H9 (cell line): ENCODE results near the gene BCAR1. TPM values are rescaled to one million over a fixed set of nuclear protein-coding genes. Genes with fewer than 3 reads are reported as not detected.

ENCODE experiments used
- DNase-seq: peaks from one replicate; pipeline ENCODE4 v3.0.0-alpha.2; 2017
- H2AFZ ChIP-seq: one replicate; pipeline ENCODE4 v1.6.1; 2013; ENCODE audit warnings: mild to moderate bottlenecking, low read length, control low read depth, moderate library complexity
- H2AK5ac ChIP-seq: 2 replicates; pipeline ENCODE4 v1.6.1; 2013; ENCODE audit warnings: low read length, control low read depth, mixed read lengths; ENCODE audit not compliant: insufficient read length
- H2BK120ac ChIP-seq: one replicate; pipeline ENCODE4 v1.6.1; 2013; ENCODE audit warnings: low read depth, mild to moderate bottlenecking, low read length, control low read depth, inconsistent platforms; ENCODE audit not compliant: poor library complexity, severe bottlenecking
- H2BK12ac ChIP-seq: 2 replicates; pipeline ENCODE4 v1.6.1; 2013; ENCODE audit warnings: low read length, control low read depth, mixed read lengths, low read depth; ENCODE audit not compliant: insufficient read length
- H2BK15ac ChIP-seq: 2 replicates; pipeline ENCODE4 v1.6.1; 2013; ENCODE audit warnings: low read depth, low read length, control low read depth
- H2BK20ac ChIP-seq: one replicate; pipeline ENCODE4 v1.6.1; 2013; ENCODE audit warnings: low read depth, mild to moderate bottlenecking, low read length, control low read depth, inconsistent platforms; ENCODE audit not compliant: poor library complexity, severe bottlenecking
- H2BK5ac ChIP-seq: 2 replicates; pipeline ENCODE4 v1.6.1; 2013; ENCODE audit warnings: low read length, control low read depth, mixed read lengths; ENCODE audit not compliant: insufficient read length
- H3K14ac ChIP-seq: 2 replicates; pipeline ENCODE4 v1.6.1; 2013; ENCODE audit warnings: low read length, control low read depth; ENCODE audit not compliant: insufficient read depth
- H3K18ac ChIP-seq: 2 replicates; pipeline ENCODE4 v1.6.1; 2013; ENCODE audit warnings: low read depth, mild to moderate bottlenecking, mixed read lengths, low read length, control low read depth; ENCODE audit not compliant: insufficient read length
- H3K23ac ChIP-seq: 2 replicates; pipeline ENCODE4 v1.6.1; 2013; ENCODE audit warnings: low read length, control low read depth, mixed read lengths, low read depth; ENCODE audit not compliant: insufficient read length
- H3K23me2 ChIP-seq: 2 replicates; pipeline ENCODE4 v1.6.1; 2013; ENCODE audit warnings: low read depth, mild to moderate bottlenecking, mixed read lengths, low read length, control low read depth; ENCODE audit not compliant: insufficient read length, poor library complexity, severe bottlenecking
- H3K27ac ChIP-seq: 2 replicates; pipeline ENCODE4 v1.5.1; 2013; ENCODE audit warnings: low read length, control low read depth, mixed read lengths, low read depth; ENCODE audit not compliant: insufficient read length
- H3K27me3 ChIP-seq: 2 replicates; pipeline ENCODE4 v1.6.1; 2013; ENCODE audit warnings: low read length, control low read depth, inconsistent platforms; ENCODE audit not compliant: insufficient read depth
- H3K4ac ChIP-seq: 2 replicates; pipeline ENCODE4 v1.6.1; 2013; ENCODE audit warnings: low read depth, mild to moderate bottlenecking, control low read depth, inconsistent platforms, low read length, moderate library complexity
- H3K4me1 ChIP-seq: 2 replicates; pipeline ENCODE4 v1.6.1; 2013; ENCODE audit warnings: low read length, control low read depth, inconsistent platforms; ENCODE audit not compliant: insufficient read depth
- H3K4me2 ChIP-seq: 2 replicates; pipeline ENCODE4 v1.6.1; 2013; ENCODE audit warnings: low read length, control low read depth, mixed read lengths; ENCODE audit not compliant: insufficient read length, insufficient read depth
- H3K56ac ChIP-seq: 2 replicates; pipeline ENCODE4 v1.6.1; 2013; ENCODE audit warnings: low read depth, mild to moderate bottlenecking, mixed read lengths, low read length, control low read depth; ENCODE audit not compliant: insufficient read length
- H3K79me1 ChIP-seq: 2 replicates; pipeline ENCODE4 v1.6.1; 2013; ENCODE audit warnings: low read depth, mild to moderate bottlenecking, moderate library complexity, low read length, control low read depth, inconsistent platforms; ENCODE audit not compliant: insufficient read depth, poor library complexity, severe bottlenecking
- H3K79me2 ChIP-seq: 2 replicates; pipeline ENCODE4 v1.6.1; 2013; ENCODE audit warnings: low read length, control low read depth, inconsistent platforms; ENCODE audit not compliant: insufficient read depth
- H3K9ac ChIP-seq: 2 replicates; pipeline ENCODE4 v1.6.1; 2013; ENCODE audit warnings: low read length, control low read depth, mixed read lengths; ENCODE audit not compliant: insufficient read length; ENCODE audit errors: extremely low read depth
- H3K9me3 ChIP-seq: one replicate; pipeline ENCODE4 v1.6.1; 2013; ENCODE audit warnings: low read depth, low read length, inconsistent platforms; ENCODE audit not compliant: control insufficient read depth
- H3T11ph ChIP-seq: one replicate; pipeline ENCODE4 v1.6.1; 2013; ENCODE audit warnings: mild to moderate bottlenecking, low read length, control low read depth, inconsistent platforms
- H4K20me1 ChIP-seq: one replicate; pipeline ENCODE4 v1.6.1; 2013; ENCODE audit not compliant: control insufficient read depth, insufficient read length, insufficient read depth
- H4K5ac ChIP-seq: 2 replicates; pipeline ENCODE4 v1.6.1; 2013; ENCODE audit warnings: low read depth, mild to moderate bottlenecking, mixed read lengths, low read length, control low read depth; ENCODE audit not compliant: insufficient read length
- H4K8ac ChIP-seq: replicated peaks from 2 replicates; pipeline ENCODE4 v1.6.1; 2013; ENCODE audit warnings: low read length, control low read depth, mixed read lengths, low read depth; ENCODE audit not compliant: insufficient read length
- H4K91ac ChIP-seq: 2 replicates; pipeline ENCODE4 v1.6.1; 2013; ENCODE audit warnings: low read depth, mild to moderate bottlenecking, moderate library complexity, mixed read lengths, low read length, control low read depth; ENCODE audit not compliant: insufficient read length
- H3K27ac Mint-ChIP-seq, 3 experiments: 2 replicates in 2 of 3; 3 replicates in 1 of 3; pipeline ENCODE4 v1.8.0; 2020 to 2021; ENCODE audit warnings: mixed read lengths in 3 of 3, mild to moderate bottlenecking in 1 of 3, moderate library complexity in 1 of 3
- H3K27me3 Mint-ChIP-seq: 2 replicates; pipeline ENCODE4 v1.8.0; 2021; ENCODE audit warnings: low read depth, mild to moderate bottlenecking, moderate library complexity, mixed read lengths
- H3K36me3 Mint-ChIP-seq, 3 experiments: 2 replicates in 2 of 3; 3 replicates in 1 of 3; pipeline ENCODE4 v1.8.0; 2020 to 2021; ENCODE audit warnings: low read depth in 3 of 3, mixed read lengths in 3 of 3; ENCODE audit not compliant: insufficient read depth in 1 of 3
- H3K4me1 Mint-ChIP-seq, 2 experiments: 2 replicates each; pipeline ENCODE4 v1.8.0; 2020; ENCODE audit warnings: mixed read lengths in 2 of 2
- H3K4me3 Mint-ChIP-seq, 2 experiments: 2 replicates in 1 of 2; 3 replicates in 1 of 2; pipeline ENCODE4 v1.8.0; 2020 to 2021; ENCODE audit warnings: mild to moderate bottlenecking in 2 of 2, mixed read lengths in 2 of 2, moderate library complexity in 1 of 2
- H3K9me3 Mint-ChIP-seq, 2 experiments: 2 replicates in 1 of 2; 3 replicates in 1 of 2; pipeline ENCODE4 v1.8.0; 2020; ENCODE audit warnings: mild to moderate bottlenecking in 2 of 2, mixed read lengths in 2 of 2, moderate library complexity in 1 of 2
- CTCF ChIP-seq: fragments of 200-600 bp; sonication (generic); conservative IDR thresholded peaks from 3 replicates; pipeline ENCODE4 v1.8.0; 2021; ENCODE audit warnings: antibody characterized with exemption, mild to moderate bottlenecking
- WGBS: extraction: QIAGEN DNeasy Blood & Tissue Kit; methylation state at CpG from one replicate; pipeline ENCODE4 v1.1.7; 2013; ENCODE audit warnings: missing lambda C conversion rate, low lambda C conversion rate, mixed read lengths; ENCODE audit not compliant: insufficient read length; ENCODE audit errors: extremely low coverage; 5-methylcytosine and 5-hydroxymethylcytosine counted together
- total RNA-seq: library from RNA; stranded (reverse); gene quantifications from 2 replicates; pipeline ENCODE4 v1.2.1, GENCODE V29; 2021

Gene BCAR1
- total RNA-seq, 1 experiment from 2014 or later = 97.1 TPM

- Histone ChIP-seq H3K9ac (no peak overlapping the region), H3K4me2 (no peak overlapping the region), H2BK120ac (no peak overlapping the region), H3K79me1 (no peaks in the 10 kb centered on the region), H2BK5ac (no peak overlapping the region), H4K5ac (no peak overlapping the region), H3K4me1 (no peaks in the 10 kb centered on the region), H2AK5ac (no peak overlapping the region), H3K27ac (no peak overlapping the region), H3T11ph (no peak overlapping the region), H3K14ac (no peak overlapping the region), H3K23ac (no peak overlapping the region), H2AFZ (no peak overlapping the region), H2BK15ac (no peak overlapping the region), H3K18ac (no peak overlapping the region), H3K56ac (no peak overlapping the region), H4K8ac (no peak overlapping the region), H3K4ac (no peak overlapping the region), H2BK20ac (no peak overlapping the region), H4K20me1 (no peaks in the 10 kb centered on the region), H3K27me3 (no peaks in the 10 kb centered on the region), H2BK12ac (no peak overlapping the region), H3K9me3 (no peaks in the 10 kb centered on the region), H3K23me2 (no peaks in the 10 kb centered on the region), H4K91ac (no peak overlapping the region), H3K79me2 (no peaks in the 10 kb centered on the region)
- DNase-seq = no peak
- WGBS = no CpG with 5 or more reads among the region's 4 CpGs
- no peak overlapping the region for H3K27ac Mint-ChIP-seq
- no peak for TF ChIP-seq CTCF
- peaks cover 11 to 49% (median 39%) of the 10 kb centered on the region in 3 experiments; a peak in 6 of 7 replicates for H3K36me3 Mint-ChIP-seq
- no peaks in the 10 kb centered on the region for H3K27me3 Mint-ChIP-seq
- H3K4me3 Mint-ChIP-seq = no peak overlapping the region
- no peaks in the 10 kb centered on the region for H3K9me3 Mint-ChIP-seq
- H3K4me1 Mint-ChIP-seq = no peaks in the 10 kb centered on the region
Observed at GRCh38 chr16:75293173-75293572, 41.7 kb upstream of the BCAR1 start.
